AG04449 (cell line): ENCODE results near the gene APC.
"Not testable (repeated sequence)": the region's sequence is repeated elsewhere in the genome, so short reads cannot be mapped to it uniquely, and the experiment has no call there.

ENCODE experiments used
- CTCF ChIA-PET: fragments of 350-600 bp; formaldehyde crosslinking; extraction: SDS; loops from one replicate; lab custom pipeline; 2021; ENCODE audit warnings: antibody characterized with exemption; lab: Yijun Ruan, JAX
- POLR2A ChIA-PET: fragments of 400-600, 350-600 bp; formaldehyde crosslinking; extraction: SDS; loops from one replicate; lab custom pipeline; 2020; ENCODE audit warnings: antibody characterized with exemption, inconsistent platforms; lab: Yijun Ruan, JAX
- DNase-seq: peaks from one replicate; pipeline ENCODE4 v3.0.0-alpha.2; 2010; ENCODE audit warnings: low read depth, low spot score
- H3K4me3 ChIP-seq: 2 replicates; pipeline ENCODE4 v1.5.1; 2011; ENCODE audit warnings: low read depth, mild to moderate bottlenecking, control low read depth, low read length
- CTCF ChIP-seq: IDR thresholded peaks from one replicate; pipeline ENCODE4 v1.5.1; 2011; ENCODE audit warnings: mild to moderate bottlenecking, moderate library complexity, low read length, control low read depth, inconsistent platforms; ENCODE audit not compliant: insufficient read depth; ENCODE audit errors: missing control alignments

APC gene

GRCh38 chr5:112710896-112711295 is 26.8 kb upstream of the APC start:
- no peak overlapping the region for H3K4me3 ChIP-seq
- ChIA-PET CTCF (interaction anchor here (1.9 kb wide), 1 partner anchor 25 kb away, joined by 4 read pairs; no protein-coding TSS in a partner anchor), POLR2A (no interaction called here)
- no peak for TF ChIP-seq CTCF
- no peak for DNase-seq

- no peak overlapping the region for H3K4me3 ChIP-seq
- no peak for DNase-seq
- POLR2A ChIA-PET: no interaction called here
- CTCF ChIA-PET: no interaction called here
- TF ChIP-seq CTCF: no peak
Observed at GRCh38 chr5:112711436-112711835, 26.2 kb upstream of the APC start.

- ChIA-PET POLR2A (no interaction called here), CTCF (no interaction called here)
- no peak for DNase-seq
- no peak overlapping the region for H3K4me3 ChIP-seq
- no peak for TF ChIP-seq CTCF
Observed at GRCh38 chr5:112713206-112713605, 24.5 kb upstream of the APC start.

DNA sequence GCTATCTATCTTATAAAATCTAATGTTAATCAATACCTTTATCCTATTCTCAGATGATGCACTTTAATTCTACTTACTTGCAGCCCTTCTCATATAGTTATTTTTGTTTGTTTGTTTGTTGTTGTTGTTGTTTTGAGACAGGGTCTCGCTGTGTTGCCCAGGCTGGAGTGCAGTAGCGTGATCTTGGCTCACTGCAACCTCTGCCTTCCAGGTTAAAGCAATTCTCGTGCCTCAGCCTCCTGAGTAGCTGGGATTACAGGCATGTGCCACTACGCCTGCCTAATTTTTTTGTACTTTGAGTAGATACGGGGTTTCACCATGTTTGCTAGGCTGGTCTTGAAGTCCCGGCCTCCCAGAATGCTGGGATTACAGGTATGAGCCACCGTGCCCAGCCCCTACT is 20.8 kb upstream of the APC start:
- CTCF ChIA-PET: interaction anchor here (1.0 kb wide), 1 partner anchor 40 kb away, joined by 4 read pairs; no protein-coding TSS in a partner anchor
- POLR2A ChIA-PET, H3K4me3 ChIP-seq, DNase-seq: not testable (repeated sequence)

DNA sequence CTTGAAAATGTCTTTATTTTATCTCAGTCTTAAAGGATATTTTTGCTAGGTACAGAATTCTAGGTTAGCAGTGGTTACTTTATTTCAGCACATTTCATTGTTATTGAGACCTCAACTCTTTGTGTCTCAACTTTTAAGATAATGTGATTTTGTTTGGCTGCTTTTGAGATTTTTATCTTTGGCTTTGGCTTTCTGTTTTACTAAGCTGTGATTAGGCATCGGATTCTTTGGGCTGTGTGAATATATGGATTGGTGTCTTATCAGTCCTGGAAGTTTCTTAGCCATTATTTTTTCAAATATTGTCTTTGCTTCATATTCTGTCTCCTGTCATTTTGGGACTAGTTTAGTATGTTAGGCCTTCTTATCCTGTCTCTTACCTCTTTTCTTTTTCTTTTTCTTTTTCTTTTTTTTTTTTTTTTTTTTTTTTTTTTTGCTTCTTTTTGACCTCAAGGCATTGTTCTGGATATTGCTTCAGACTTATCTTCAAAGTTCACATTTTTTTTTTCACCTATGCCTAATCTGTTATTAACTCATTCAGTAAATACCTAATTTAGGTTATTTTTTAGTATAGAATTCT is 20.1 kb upstream of the APC start:
- no peak for TF ChIP-seq CTCF
- ChIA-PET POLR2A (no interaction called here), CTCF (no interaction called here)
- DNase-seq: no peak
- no peak overlapping the region for H3K4me3 ChIP-seq

- CTCF ChIA-PET: no interaction called here
- POLR2A ChIA-PET: no interaction called here
- TF ChIP-seq CTCF: no peak
Observed at GRCh38 chr5:112718344-112718743, 19.3 kb upstream of the APC start.

GRCh38 chr5:112720576-112720975 is 17.1 kb upstream of the APC start:
- no peak for TF ChIP-seq CTCF
- ChIA-PET CTCF (interaction anchor here (1.2 to 1.3 kb wide), 2 partner anchors 12 to 169 kb away, joined by 3 read pairs; no protein-coding TSS in a partner anchor), POLR2A (no interaction called here)
- no peak for DNase-seq
- H3K4me3 ChIP-seq: no peak overlapping the region

More at GRCh38 chr5:112718344-112718743, 19.3 kb upstream of the APC start:
- H3K4me3 ChIP-seq: no peak overlapping the region
- no peak for DNase-seq
